Retinal pigment epithelial cell (primary cell): Measurements from ENCODE around the gene KCNQ1.
A peak's percentile ranks its signal among the peaks of the same experiment; 100 is the strongest.

Experiments used
- DNase-seq: peaks from one replicate; pipeline ENCODE4 v3.0.0-alpha.2; 2010; ENCODE audit warnings: low read depth
- H3K4me3 ChIP-seq: 2 replicates; pipeline ENCODE4 v1.5.1; 2011; ENCODE audit warnings: mild to moderate bottlenecking, low read length, control low read depth, moderate library complexity
- TF ChIP-seq, protein P1 (sequence below): conservative IDR thresholded peaks from 2 replicates; pipeline ENCODE4 v1.5.1; 2011; ENCODE audit warnings: low read depth, low read length, control low read depth, inconsistent platforms

Gene KCNQ1

GRCh38 chr11:2833716-2834502 lies 389.1 kb downstream of the KCNQ1 start:
- TF ChIP-seq, protein P1, sequence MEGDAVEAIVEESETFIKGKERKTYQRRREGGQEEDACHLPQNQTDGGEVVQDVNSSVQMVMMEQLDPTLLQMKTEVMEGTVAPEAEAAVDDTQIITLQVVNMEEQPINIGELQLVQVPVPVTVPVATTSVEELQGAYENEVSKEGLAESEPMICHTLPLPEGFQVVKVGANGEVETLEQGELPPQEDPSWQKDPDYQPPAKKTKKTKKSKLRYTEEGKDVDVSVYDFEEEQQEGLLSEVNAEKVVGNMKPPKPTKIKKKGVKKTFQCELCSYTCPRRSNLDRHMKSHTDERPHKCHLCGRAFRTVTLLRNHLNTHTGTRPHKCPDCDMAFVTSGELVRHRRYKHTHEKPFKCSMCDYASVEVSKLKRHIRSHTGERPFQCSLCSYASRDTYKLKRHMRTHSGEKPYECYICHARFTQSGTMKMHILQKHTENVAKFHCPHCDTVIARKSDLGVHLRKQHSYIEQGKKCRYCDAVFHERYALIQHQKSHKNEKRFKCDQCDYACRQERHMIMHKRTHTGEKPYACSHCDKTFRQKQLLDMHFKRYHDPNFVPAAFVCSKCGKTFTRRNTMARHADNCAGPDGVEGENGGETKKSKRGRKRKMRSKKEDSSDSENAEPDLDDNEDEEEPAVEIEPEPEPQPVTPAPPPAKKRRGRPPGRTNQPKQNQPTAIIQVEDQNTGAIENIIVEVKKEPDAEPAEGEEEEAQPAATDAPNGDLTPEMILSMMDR: no peak
- no peak overlapping the region for H3K4me3 ChIP-seq
- DNase-seq: no peak

DNA sequence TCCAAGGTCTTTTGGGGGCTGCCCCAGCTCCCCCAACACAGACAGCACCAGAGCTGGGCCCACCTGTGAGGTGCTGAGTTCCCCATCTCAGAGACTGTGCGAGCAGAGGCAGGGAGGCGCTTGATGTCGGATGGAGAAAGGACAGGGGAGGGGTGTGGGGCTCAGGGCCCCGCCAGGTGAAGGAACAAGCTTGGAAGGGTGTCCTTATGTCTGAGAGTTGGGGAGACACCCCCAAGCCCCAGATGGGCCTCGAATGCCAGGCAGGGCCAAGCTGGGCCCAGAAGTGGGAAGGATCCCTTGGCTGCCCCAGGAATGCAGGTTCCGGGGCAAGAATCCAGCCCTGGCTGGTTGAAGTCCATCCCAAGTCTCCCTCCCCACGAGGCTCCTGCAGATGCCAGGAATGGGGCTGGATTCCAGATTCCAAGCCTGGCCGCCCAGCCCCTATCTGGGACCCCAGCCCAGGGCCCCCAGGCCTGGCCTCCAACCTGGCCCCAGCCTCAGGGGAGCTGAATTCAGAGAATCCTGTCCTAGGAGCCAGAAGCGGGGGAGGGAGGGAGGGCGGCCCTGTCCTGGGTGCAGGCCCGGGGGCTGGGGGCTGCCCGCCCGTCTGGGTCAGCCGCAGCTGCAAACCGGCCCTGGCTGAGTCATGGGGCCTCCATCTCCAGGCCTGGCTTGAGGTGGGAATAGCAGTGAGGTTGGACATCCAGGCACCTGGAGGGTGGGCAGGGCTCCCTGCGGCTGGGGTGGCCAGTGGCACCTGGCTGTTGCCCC lies 389.9 kb downstream of the KCNQ1 start:
- H3K4me3 ChIP-seq: no peak overlapping the region
- no peak for DNase-seq
- TF ChIP-seq, protein P1: no peak

GRCh38 chr11:2835296-2835695 lies 390.5 kb downstream of the KCNQ1 start:
- no peak overlapping the region for H3K4me3 ChIP-seq
- DNase-seq: no peak
- TF ChIP-seq, protein P1: no peak

- H3K4me3 ChIP-seq: no peak overlapping the region
- DNase-seq: no peak
- TF ChIP-seq, protein P1: no peak
Observed at GRCh38 chr11:2835751-2836150, 390.9 kb downstream of the KCNQ1 start.

DNA sequence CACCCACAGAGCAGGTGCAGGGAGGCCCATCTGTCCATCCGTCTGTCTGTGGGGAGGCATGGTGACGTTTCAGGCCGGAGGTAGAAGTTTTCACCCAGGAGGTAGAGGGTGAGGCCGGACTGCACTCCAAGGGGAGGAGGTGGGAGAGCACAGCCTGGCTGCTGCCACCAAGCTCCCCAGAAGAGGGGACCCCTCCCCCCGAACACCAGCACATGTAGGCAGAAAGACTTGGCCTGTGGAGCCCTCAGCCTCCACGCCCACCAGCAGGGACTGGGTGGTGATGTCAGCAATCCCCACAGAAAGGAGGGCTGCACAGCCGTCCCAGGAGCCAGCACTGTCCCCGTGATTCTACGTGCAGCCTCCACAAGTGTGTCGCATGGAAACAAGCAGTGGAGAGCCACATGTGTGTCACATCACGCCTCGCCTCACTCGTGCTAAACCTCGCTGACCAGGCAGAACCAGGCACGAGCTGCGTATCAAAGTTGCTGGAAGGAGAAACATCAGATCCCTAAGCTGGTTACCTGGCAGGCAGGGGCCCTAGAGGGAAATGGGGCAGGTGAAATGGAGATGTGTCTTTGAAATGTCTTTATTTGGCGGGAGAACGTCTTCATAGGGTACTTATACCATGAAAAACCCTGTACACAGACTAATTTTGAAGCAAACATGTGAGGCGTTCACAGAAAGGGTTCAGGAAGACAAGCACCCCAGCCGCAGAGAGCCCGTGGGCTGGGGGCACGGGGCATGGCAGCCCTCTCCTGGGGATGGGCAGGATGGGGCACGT lies 391.7 kb downstream of the KCNQ1 start:
- no peak for DNase-seq
- TF ChIP-seq, protein P1: no peak
- no peak overlapping the region for H3K4me3 ChIP-seq

GRCh38 chr11:2837096-2837601 lies 392.3 kb downstream of the KCNQ1 start:
- no peak for DNase-seq
- no peak overlapping the region for H3K4me3 ChIP-seq

More at GRCh38 chr11:2837096-2837601, 392.3 kb downstream of the KCNQ1 start:
- TF ChIP-seq, protein P1: peak; percentile 45
